GM23338 (cell line): ENCODE measurements around the gene OSBPL10. TPM values are rescaled to one million over a fixed set of nuclear protein-coding genes. Genes with fewer than 3 reads are reported as not detected.

Experiments
- ATAC-seq: fragments of 200-7000 bp; cut with Tn5 transposase; 3 replicates; pipeline ENCODE4 v1.9.1; 2020
- DNase-seq: peaks from one replicate; pipeline ENCODE4 v3.0.0-alpha.2; 2015; ENCODE audit warnings: low spot score
- H2AFZ ChIP-seq: fragments of 200-600 bp; sonication (generic); 2 replicates; pipeline ENCODE4 v1.8.0; 2016; ENCODE audit warnings: antibody characterized with exemption, mild to moderate bottlenecking, moderate library complexity
- H3F3A ChIP-seq: fragments of 200-600 bp; sonication (generic); replicated peaks from 2 replicates; pipeline ENCODE4 v1.8.0; 2017; ENCODE audit warnings: antibody characterized with exemption, mixed run types, low read depth
- H3K27ac ChIP-seq: fragments of 200-600 bp; sonication (generic); 2 replicates; pipeline ENCODE4 v1.6.1; 2016; ENCODE audit warnings: low read depth
- H3K27me3 ChIP-seq: fragments of 200-600 bp; sonication (generic); 2 replicates; pipeline ENCODE4 v1.8.0; 2016; ENCODE audit warnings: mild to moderate bottlenecking, mixed run types, moderate library complexity; ENCODE audit not compliant: insufficient read depth
- H3K36me3 ChIP-seq: fragments of 200-600 bp; sonication (generic); 2 replicates; pipeline ENCODE4 v1.8.0; 2016; ENCODE audit warnings: mild to moderate bottlenecking; ENCODE audit not compliant: insufficient read depth
- H3K4me1 ChIP-seq: fragments of 200-600 bp; sonication (generic); 2 replicates; pipeline ENCODE4 v1.8.0; 2016; ENCODE audit warnings: mild to moderate bottlenecking, moderate library complexity; ENCODE audit not compliant: insufficient read depth
- H3K4me2 ChIP-seq: fragments of 200-600 bp; sonication (generic); 2 replicates; pipeline ENCODE4 v1.7.1; 2017; ENCODE audit warnings: mixed run types
- H3K4me3 ChIP-seq: fragments of 200-600 bp; sonication (generic); 2 replicates; pipeline ENCODE4 v1.6.1; 2016; ENCODE audit warnings: mixed run types
- H3K79me2 ChIP-seq: fragments of 200-600 bp; sonication (generic); replicated peaks from 2 replicates; pipeline ENCODE4 v1.8.0; 2017; ENCODE audit warnings: mild to moderate bottlenecking; ENCODE audit not compliant: insufficient read depth
- H3K9me2 ChIP-seq: fragments of 200-600 bp; sonication (generic); 2 replicates; pipeline ENCODE4 v1.8.0; 2017; ENCODE audit not compliant: insufficient read depth
- H4K20me1 ChIP-seq: fragments of 200-600 bp; sonication (generic); replicated peaks from 2 replicates; pipeline ENCODE4 v1.8.0; 2017; ENCODE audit warnings: mild to moderate bottlenecking; ENCODE audit not compliant: insufficient read depth
- H3K27ac Mint-ChIP-seq: 2 replicates; pipeline ENCODE4 v1.8.0; 2020; ENCODE audit warnings: inconsistent platforms, mild to moderate bottlenecking, moderate library complexity, mixed read lengths
- H3K27me3 Mint-ChIP-seq: 3 replicates; pipeline ENCODE4 v1.8.0; 2022; ENCODE audit warnings: low read depth, mild to moderate bottlenecking, moderate library complexity, mixed read lengths, inconsistent platforms; ENCODE audit not compliant: insufficient read depth, poor library complexity
- H3K36me3 Mint-ChIP-seq: 3 replicates; pipeline ENCODE4 v1.8.0; 2021; ENCODE audit warnings: low read depth, mild to moderate bottlenecking, inconsistent platforms, moderate library complexity, mixed read lengths
- H3K4me1 Mint-ChIP-seq: 3 replicates; pipeline ENCODE4 v1.8.0; 2020; ENCODE audit warnings: mild to moderate bottlenecking, inconsistent platforms, mixed read lengths
- H3K4me3 Mint-ChIP-seq: 3 replicates; pipeline ENCODE4 v1.8.0; 2021; ENCODE audit warnings: moderate library complexity, mild to moderate bottlenecking, inconsistent platforms, mixed read lengths
- H3K9me3 Mint-ChIP-seq: 3 replicates; pipeline ENCODE4 v1.8.0; 2020; ENCODE audit warnings: moderate library complexity, mild to moderate bottlenecking, inconsistent platforms, mixed read lengths
- CREB1 ChIP-seq: fragments of 250-450 bp; sonication (Bioruptor Pico); IDR thresholded peaks from 2 replicates; pipeline ENCODE4 v1.5.0; 2020; ENCODE audit warnings: low read depth, mild to moderate bottlenecking, moderate library complexity
- EZH2 ChIP-seq: fragments of 200-600 bp; sonication (generic); IDR thresholded peaks from one replicate; pipeline ENCODE4 v1.8.0; 2017; ENCODE audit warnings: antibody characterized with exemption, mild to moderate bottlenecking, low read depth; ENCODE audit not compliant: unreplicated experiment
- EZH2phosphoT487 ChIP-seq: fragments of 200-600 bp; sonication (generic); IDR thresholded peaks from one replicate; pipeline ENCODE4 v1.8.1; 2018; ENCODE audit warnings: antibody characterized with exemption; ENCODE audit not compliant: unreplicated experiment
- JUNB ChIP-seq: IDR thresholded peaks from one replicate; pipeline ENCODE4 v1.6.1; 2016; ENCODE audit warnings: antibody characterized with exemption; ENCODE audit not compliant: unreplicated experiment
- NANOG ChIP-seq: IDR thresholded peaks from 2 replicates; pipeline ENCODE4 v1.6.1; 2016; ENCODE audit warnings: antibody characterized with exemption, borderline replicate concordance
- POLR2AphosphoS5 ChIP-seq: IDR thresholded peaks from 2 replicates; pipeline ENCODE4 v1.6.1; 2016; ENCODE audit warnings: antibody characterized with exemption, low read depth
- STAT1 ChIP-seq: IDR thresholded peaks from one replicate; pipeline ENCODE4 v1.6.1; 2016; ENCODE audit warnings: antibody characterized with exemption; ENCODE audit not compliant: unreplicated experiment
- ZNF114 ChIP-seq: fragments of 250-450 bp; sonication (Bioruptor Pico); IDR thresholded peaks from 2 replicates; pipeline ENCODE4 v1.5.0; 2020; ENCODE audit warnings: mild to moderate bottlenecking, moderate library complexity
- ZNF331 ChIP-seq: fragments of 250-450 bp; sonication (Bioruptor Pico); IDR thresholded peaks from 2 replicates; pipeline ENCODE4 v1.5.0; 2020; ENCODE audit warnings: low read depth, mild to moderate bottlenecking, moderate library complexity
- polyA plus RNA-seq: library from polyadenylated mRNA; unstranded; fragments of >200 nt; fragmentation: Nextera tagmentation; extraction: Ambion mirVana; gene quantifications from 2 replicates; pipeline ENCODE4 v1.2.1, GENCODE V29; 2016
- total RNA-seq: library from RNA; depleted of rRNA; stranded (reverse); fragments of >200 nt; shearing (Covaris generic); gene quantifications from 2 replicates; pipeline ENCODE4 v1.2.3, GENCODE V29; 2014
- TF ChIP-seq, protein P1 (sequence below): fragments of 250-450 bp; sonication (Bioruptor Pico); IDR thresholded peaks from 2 replicates; pipeline ENCODE4 v1.5.0; 2020; ENCODE audit warnings: mild to moderate bottlenecking, moderate library complexity
- TF ChIP-seq, protein P2 (sequence below), 2 experiments: fragments of 200-600 bp in 1 of 2; sonication (generic) in 1 of 2; conservative IDR thresholded peaks; 2 replicates each; pipeline versions ENCODE4 v1.5.1 to v1.6.1; 2016 to 2017; ENCODE audit warnings: antibody characterized with exemption in 2 of 2, low read depth in 2 of 2, mild to moderate bottlenecking in 2 of 2, moderate library complexity in 1 of 2
- TF ChIP-seq, protein P3 (sequence below): IDR thresholded peaks from 2 replicates; pipeline ENCODE4 v1.6.1; 2016; ENCODE audit warnings: antibody characterized with exemption
- TF ChIP-seq, protein P4 (sequence below): IDR thresholded peaks from one replicate; pipeline ENCODE4 v1.6.1; 2018; ENCODE audit warnings: antibody characterized with exemption; ENCODE audit not compliant: unreplicated experiment

The OSBPL10 gene
- total and polyA plus RNA-seq, 2 experiments from 2014 or later = 23.8 to 149 TPM

DNA sequence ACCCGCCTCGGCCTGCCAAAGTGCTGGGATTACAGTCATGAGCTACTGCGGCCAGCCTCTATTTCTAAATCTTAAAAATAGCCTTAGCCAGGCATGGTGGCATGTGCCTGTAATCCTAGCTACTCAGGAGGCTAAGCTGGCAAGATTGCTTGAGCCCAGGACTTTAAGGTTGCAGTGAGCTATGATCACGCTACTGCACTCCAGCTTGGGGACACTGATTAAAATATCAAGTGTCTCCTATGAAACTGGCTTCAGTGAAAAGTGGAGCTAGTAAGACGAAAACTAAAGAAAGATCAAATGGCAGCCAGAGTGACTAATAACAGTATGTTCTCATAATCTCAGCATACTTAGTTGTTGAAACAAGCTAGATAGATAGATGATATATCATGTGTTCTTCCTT lies 335.8 kb downstream of the OSBPL10 start:
- H3K79me2 ChIP-seq = no peaks in the 10 kb centered on the region
- no peaks in the 10 kb centered on the region for H3K4me1 ChIP-seq
- H3K27ac ChIP-seq = no peak overlapping the region
- 0 out of 2 replicates have a peak, but pooled peaks cover 6% of the 10 kb centered on the region for H3K9me2 ChIP-seq
- H3K36me3 ChIP-seq = 0 out of 2 replicates have a peak, but pooled peaks cover 4% of the 10 kb centered on the region
- TF ChIP-seq, protein P1, sequence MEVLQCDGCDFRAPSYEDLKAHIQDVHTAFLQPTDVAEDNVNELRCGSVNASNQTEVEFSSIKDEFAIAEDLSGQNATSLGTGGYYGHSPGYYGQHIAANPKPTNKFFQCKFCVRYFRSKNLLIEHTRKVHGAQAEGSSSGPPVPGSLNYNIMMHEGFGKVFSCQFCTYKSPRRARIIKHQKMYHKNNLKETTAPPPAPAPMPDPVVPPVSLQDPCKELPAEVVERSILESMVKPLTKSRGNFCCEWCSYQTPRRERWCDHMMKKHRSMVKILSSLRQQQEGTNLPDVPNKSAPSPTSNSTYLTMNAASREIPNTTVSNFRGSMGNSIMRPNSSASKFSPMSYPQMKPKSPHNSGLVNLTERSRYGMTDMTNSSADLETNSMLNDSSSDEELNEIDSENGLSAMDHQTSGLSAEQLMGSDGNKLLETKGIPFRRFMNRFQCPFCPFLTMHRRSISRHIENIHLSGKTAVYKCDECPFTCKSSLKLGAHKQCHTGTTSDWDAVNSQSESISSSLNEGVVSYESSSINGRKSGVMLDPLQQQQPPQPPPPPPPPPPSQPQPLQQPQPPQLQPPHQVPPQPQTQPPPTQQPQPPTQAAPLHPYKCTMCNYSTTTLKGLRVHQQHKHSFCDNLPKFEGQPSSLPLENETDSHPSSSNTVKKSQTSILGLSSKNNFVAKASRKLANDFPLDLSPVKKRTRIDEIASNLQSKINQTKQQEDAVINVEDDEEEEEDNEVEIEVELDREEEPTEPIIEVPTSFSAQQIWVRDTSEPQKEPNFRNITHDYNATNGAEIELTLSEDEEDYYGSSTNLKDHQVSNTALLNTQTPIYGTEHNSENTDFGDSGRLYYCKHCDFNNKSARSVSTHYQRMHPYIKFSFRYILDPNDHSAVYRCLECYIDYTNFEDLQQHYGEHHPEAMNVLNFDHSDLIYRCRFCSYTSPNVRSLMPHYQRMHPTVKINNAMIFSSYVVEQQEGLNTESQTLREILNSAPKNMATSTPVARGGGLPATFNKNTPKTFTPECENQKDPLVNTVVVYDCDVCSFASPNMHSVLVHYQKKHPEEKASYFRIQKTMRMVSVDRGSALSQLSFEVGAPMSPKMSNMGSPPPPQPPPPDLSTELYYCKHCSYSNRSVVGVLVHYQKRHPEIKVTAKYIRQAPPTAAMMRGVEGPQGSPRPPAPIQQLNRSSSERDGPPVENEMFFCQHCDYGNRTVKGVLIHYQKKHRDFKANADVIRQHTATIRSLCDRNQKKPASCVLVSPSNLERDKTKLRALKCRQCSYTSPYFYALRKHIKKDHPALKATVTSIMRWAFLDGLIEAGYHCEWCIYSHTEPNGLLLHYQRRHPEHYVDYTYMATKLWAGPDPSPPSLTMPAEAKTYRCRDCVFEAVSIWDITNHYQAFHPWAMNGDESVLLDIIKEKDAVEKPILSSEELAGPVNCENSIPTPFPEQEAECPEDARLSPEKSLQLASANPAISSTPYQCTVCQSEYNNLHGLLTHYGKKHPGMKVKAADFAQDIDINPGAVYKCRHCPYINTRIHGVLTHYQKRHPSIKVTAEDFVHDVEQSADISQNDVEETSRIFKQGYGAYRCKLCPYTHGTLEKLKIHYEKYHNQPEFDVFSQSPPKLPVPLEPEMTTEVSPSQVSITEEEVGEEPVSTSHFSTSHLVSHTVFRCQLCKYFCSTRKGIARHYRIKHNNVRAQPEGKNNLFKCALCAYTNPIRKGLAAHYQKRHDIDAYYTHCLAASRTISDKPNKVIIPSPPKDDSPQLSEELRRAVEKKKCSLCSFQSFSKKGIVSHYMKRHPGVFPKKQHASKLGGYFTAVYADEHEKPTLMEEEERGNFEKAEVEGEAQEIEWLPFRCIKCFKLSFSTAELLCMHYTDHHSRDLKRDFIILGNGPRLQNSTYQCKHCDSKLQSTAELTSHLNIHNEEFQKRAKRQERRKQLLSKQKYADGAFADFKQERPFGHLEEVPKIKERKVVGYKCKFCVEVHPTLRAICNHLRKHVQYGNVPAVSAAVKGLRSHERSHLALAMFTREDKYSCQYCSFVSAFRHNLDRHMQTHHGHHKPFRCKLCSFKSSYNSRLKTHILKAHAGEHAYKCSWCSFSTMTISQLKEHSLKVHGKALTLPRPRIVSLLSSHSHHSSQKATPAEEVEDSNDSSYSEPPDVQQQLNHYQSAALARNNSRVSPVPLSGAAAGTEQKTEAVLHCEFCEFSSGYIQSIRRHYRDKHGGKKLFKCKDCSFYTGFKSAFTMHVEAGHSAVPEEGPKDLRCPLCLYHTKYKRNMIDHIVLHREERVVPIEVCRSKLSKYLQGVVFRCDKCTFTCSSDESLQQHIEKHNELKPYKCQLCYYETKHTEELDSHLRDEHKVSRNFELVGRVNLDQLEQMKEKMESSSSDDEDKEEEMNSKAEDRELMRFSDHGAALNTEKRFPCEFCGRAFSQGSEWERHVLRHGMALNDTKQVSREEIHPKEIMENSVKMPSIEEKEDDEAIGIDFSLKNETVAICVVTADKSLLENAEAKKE = no peak
- TF ChIP-seq ZNF114 (CRISPR knock-in tag) = no peak
- no peak for TF ChIP-seq EZH2phosphoT487
- TF ChIP-seq ZNF331 (CRISPR knock-in tag) = no peak
- no peak for TF ChIP-seq EZH2
- TF ChIP-seq, protein P2, sequence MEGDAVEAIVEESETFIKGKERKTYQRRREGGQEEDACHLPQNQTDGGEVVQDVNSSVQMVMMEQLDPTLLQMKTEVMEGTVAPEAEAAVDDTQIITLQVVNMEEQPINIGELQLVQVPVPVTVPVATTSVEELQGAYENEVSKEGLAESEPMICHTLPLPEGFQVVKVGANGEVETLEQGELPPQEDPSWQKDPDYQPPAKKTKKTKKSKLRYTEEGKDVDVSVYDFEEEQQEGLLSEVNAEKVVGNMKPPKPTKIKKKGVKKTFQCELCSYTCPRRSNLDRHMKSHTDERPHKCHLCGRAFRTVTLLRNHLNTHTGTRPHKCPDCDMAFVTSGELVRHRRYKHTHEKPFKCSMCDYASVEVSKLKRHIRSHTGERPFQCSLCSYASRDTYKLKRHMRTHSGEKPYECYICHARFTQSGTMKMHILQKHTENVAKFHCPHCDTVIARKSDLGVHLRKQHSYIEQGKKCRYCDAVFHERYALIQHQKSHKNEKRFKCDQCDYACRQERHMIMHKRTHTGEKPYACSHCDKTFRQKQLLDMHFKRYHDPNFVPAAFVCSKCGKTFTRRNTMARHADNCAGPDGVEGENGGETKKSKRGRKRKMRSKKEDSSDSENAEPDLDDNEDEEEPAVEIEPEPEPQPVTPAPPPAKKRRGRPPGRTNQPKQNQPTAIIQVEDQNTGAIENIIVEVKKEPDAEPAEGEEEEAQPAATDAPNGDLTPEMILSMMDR (conservative IDR thresholded peaks at IDR 0.05; ENCODE audit: low read depth in 2 of 2) = no peak
- TF ChIP-seq, protein P3, sequence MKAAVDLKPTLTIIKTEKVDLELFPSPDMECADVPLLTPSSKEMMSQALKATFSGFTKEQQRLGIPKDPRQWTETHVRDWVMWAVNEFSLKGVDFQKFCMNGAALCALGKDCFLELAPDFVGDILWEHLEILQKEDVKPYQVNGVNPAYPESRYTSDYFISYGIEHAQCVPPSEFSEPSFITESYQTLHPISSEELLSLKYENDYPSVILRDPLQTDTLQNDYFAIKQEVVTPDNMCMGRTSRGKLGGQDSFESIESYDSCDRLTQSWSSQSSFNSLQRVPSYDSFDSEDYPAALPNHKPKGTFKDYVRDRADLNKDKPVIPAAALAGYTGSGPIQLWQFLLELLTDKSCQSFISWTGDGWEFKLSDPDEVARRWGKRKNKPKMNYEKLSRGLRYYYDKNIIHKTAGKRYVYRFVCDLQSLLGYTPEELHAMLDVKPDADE = no peak
- TF ChIP-seq POLR2AphosphoS5 = no peak
- TF ChIP-seq, protein P4, sequence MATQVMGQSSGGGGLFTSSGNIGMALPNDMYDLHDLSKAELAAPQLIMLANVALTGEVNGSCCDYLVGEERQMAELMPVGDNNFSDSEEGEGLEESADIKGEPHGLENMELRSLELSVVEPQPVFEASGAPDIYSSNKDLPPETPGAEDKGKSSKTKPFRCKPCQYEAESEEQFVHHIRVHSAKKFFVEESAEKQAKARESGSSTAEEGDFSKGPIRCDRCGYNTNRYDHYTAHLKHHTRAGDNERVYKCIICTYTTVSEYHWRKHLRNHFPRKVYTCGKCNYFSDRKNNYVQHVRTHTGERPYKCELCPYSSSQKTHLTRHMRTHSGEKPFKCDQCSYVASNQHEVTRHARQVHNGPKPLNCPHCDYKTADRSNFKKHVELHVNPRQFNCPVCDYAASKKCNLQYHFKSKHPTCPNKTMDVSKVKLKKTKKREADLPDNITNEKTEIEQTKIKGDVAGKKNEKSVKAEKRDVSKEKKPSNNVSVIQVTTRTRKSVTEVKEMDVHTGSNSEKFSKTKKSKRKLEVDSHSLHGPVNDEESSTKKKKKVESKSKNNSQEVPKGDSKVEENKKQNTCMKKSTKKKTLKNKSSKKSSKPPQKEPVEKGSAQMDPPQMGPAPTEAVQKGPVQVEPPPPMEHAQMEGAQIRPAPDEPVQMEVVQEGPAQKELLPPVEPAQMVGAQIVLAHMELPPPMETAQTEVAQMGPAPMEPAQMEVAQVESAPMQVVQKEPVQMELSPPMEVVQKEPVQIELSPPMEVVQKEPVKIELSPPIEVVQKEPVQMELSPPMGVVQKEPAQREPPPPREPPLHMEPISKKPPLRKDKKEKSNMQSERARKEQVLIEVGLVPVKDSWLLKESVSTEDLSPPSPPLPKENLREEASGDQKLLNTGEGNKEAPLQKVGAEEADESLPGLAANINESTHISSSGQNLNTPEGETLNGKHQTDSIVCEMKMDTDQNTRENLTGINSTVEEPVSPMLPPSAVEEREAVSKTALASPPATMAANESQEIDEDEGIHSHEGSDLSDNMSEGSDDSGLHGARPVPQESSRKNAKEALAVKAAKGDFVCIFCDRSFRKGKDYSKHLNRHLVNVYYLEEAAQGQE = no peak
- no peak for TF ChIP-seq CREB1 (CRISPR knock-in tag)
- no peak for TF ChIP-seq NANOG
- no peak for TF ChIP-seq JUNB
- TF ChIP-seq STAT1 = no peak
- Mint-ChIP-seq H3K36me3 (peaks cover 37% of the 10 kb centered on the region), H3K4me3 (no peak overlapping the region), H3K9me3 (peaks cover 29% of the 10 kb centered on the region), H3K27me3 (peaks cover 12% of the 10 kb centered on the region), H3K4me1 (no peaks in the 10 kb centered on the region; the same call in 2 of the 3 replicates), H3K27ac (no peak overlapping the region)
- no peaks in the 10 kb centered on the region; the same call in 1 of the 2 replicates for H4K20me1 ChIP-seq
- no peak overlapping the region for H3K4me3 ChIP-seq
- H3K4me2 ChIP-seq = no peak overlapping the region
- H3K27me3 ChIP-seq = no peaks in the 10 kb centered on the region
- no peaks in the 10 kb centered on the region for H3F3A ChIP-seq
- DNase-seq = no peak
- H2AFZ ChIP-seq = no peak overlapping the region
- no peak for ATAC-seq
